ENCODE results near the gene RGS12. TPM values are rescaled to one million over a fixed set of nuclear protein-coding genes. Genes with fewer than 3 reads are reported as not detected.

The RGS12 gene
- total RNA-seq, 1 experiment from 2014 or later = 16.9 TPM

DNA sequence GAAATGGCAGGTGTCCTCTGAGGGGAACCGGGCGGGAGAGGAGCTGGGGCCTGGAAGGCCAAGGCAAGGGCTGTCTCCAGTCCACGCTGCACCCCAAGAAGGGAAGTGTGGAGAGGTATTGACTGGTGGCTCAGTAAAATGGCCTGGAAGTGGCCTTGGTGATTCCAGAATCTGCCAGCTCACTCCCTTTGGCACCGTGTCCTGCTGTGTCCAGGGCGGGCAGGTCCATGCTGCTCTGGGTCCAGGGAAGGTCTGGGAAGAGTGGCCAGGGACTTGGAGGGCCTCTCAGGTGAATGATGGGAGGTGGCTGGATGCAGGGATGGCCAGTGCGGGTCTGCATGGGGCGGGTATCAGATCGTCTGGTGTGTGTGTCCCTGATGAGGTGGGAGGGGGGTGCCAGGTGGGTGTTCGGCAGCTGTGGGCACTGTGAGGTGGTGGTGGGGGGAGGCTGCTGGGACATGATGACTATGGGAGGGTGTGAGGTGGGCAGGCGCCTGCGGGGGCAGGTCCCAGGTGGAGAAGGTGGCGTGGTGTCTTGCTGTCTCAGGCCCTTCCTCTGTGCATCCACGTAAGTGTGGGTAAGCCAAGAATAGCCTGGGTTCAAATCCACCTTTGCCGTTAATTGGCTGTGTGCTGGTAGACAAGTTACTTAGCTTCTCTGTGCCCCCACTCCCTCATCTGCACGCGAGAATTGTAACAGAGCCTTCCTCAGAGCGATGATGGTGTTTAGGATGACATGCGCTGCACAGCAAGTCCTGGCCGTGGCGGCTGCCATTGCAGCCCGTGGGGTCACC, 17.7 kb downstream of the RGS12 start:
- no peak overlapping the region for H2BK15ac ChIP-seq (ENCODE audit: low read depth, low read length)
- no peak overlapping the region for H2BK12ac ChIP-seq (ENCODE audit: insufficient read length, low read depth, low read length)
- H3K4ac ChIP-seq (ENCODE audit: low read depth, low read length) = no peak overlapping the region
- no peak overlapping the region for H3K56ac ChIP-seq (ENCODE audit: insufficient read length, low read depth, low read length)
- H3K27ac ChIP-seq (ENCODE audit: insufficient read length, low read depth, low read length) = no peak overlapping the region
- no peak overlapping the region for H4K5ac ChIP-seq (ENCODE audit: insufficient read length, low read depth, low read length)
- no peaks in the 10 kb centered on the region for H3K23me2 ChIP-seq (ENCODE audit: insufficient read length, low read depth, low read length, poor library complexity, severe bottlenecking)
- Mint-ChIP-seq H3K4me3 (no peak overlapping the region), H3K27me3 (ENCODE audit: low read depth) (no peaks in the 10 kb centered on the region; the same call in 1 of the 2 replicates), H3K4me1 (peaks cover 13 to 33% of the 10 kb centered on the region in 2 experiments), H3K9me3 (no peaks in the 10 kb centered on the region), H3K36me3 (ENCODE audit: insufficient read depth in 1 of 3, low read depth in 3 of 3) (no peaks in the 10 kb centered on the region), H3K27ac (no peak overlapping the region)
- H4K20me1 ChIP-seq (ENCODE audit: control insufficient read depth, insufficient read depth, insufficient read length) = no peaks in the 10 kb centered on the region
- TF ChIP-seq CTCF (conservative IDR thresholded peaks at IDR 0.05) = no peak
- H4K8ac ChIP-seq (replicated peaks; ENCODE audit: insufficient read length, low read depth, low read length) = no peak overlapping the region
- H2BK120ac ChIP-seq (ENCODE audit: low read depth, low read length, poor library complexity, severe bottlenecking) = no peak overlapping the region
- no peak overlapping the region for H3K14ac ChIP-seq (ENCODE audit: insufficient read depth, low read length)
- H3K9me3 ChIP-seq (ENCODE audit: control insufficient read depth, low read depth, low read length) = no peaks in the 10 kb centered on the region
- peak; percentile 24 for DNase-seq
- H3K4me2 ChIP-seq (ENCODE audit: insufficient read depth, insufficient read length, low read length) = no peak overlapping the region
- no peak overlapping the region for H2AK5ac ChIP-seq (ENCODE audit: insufficient read length, low read length)
- H3K79me2 ChIP-seq (ENCODE audit: insufficient read depth, low read length) = no peaks in the 10 kb centered on the region
- no peak overlapping the region for H3K9ac ChIP-seq (ENCODE audit: extremely low read depth, insufficient read length, low read length)
- no peak overlapping the region for H4K91ac ChIP-seq (ENCODE audit: insufficient read length, low read depth, low read length)
- no peak overlapping the region for H2BK5ac ChIP-seq (ENCODE audit: insufficient read length, low read length)
- H3K4me1 ChIP-seq (ENCODE audit: insufficient read depth, low read length) = no peaks in the 10 kb centered on the region
- H2BK20ac ChIP-seq (ENCODE audit: low read depth, low read length, poor library complexity, severe bottlenecking) = no peak overlapping the region
- H3K27me3 ChIP-seq (ENCODE audit: insufficient read depth, low read length) = no peaks in the 10 kb centered on the region
- H3T11ph ChIP-seq (ENCODE audit: low read length) = no peak overlapping the region
- no peak overlapping the region for H2AFZ ChIP-seq (ENCODE audit: low read length)
- H3K79me1 ChIP-seq (ENCODE audit: insufficient read depth, low read depth, low read length, poor library complexity, severe bottlenecking) = no peaks in the 10 kb centered on the region
- H3K23ac ChIP-seq (ENCODE audit: insufficient read length, low read depth, low read length) = no peak overlapping the region
- no CpG with 5 or more reads among the region's 21 CpGs for WGBS (ENCODE audit: extremely low coverage, insufficient read length, low lambda C conversion rate)
- no peak overlapping the region for H3K18ac ChIP-seq (ENCODE audit: insufficient read length, low read depth, low read length)

All from H9 (cell line).